Transverse colon (tissue), 4 donors: ENCODE results near the gene SLC2A1. TPM values are rescaled to one million over a fixed set of nuclear protein-coding genes. Genes with fewer than 3 reads are reported as not detected.
A peak's percentile ranks its signal among the peaks of the same experiment; 100 is the strongest.

Source experiments
- DNase-seq: peaks from one replicate; pipeline ENCODE4 v3.0.0-alpha.2; 2019
- H3K27ac ChIP-seq, 4 donors: fragments of 200-600 bp; sonication (generic); 2 replicates each; pipeline ENCODE4 v1.5.1; 2016 to 2018; ENCODE audit warnings: inconsistent platforms in 4 of 4
- H3K27me3 ChIP-seq: fragments of 200-600 bp; sonication (generic); 2 replicates; pipeline ENCODE4 v1.5.1; 2017; ENCODE audit warnings: inconsistent platforms
- H3K36me3 ChIP-seq, 4 donors: fragments of 200-600 bp; sonication (generic); 2 replicates each; pipeline ENCODE4 v1.5.1; 2017 to 2019; ENCODE audit warnings: inconsistent platforms in 4 of 4
- H3K4me1 ChIP-seq, 4 donors: fragments of 200-600 bp; sonication (generic); 2 replicates each; pipeline ENCODE4 v1.5.1; 2017 to 2020; ENCODE audit warnings: inconsistent platforms in 4 of 4
- H3K4me3 ChIP-seq, 4 donors: fragments of 200-600 bp; sonication (generic); 1 replicate in 1 of 4; 2 replicates in 3 of 4; pipeline versions ENCODE4 v1.5.1 to v1.6.1; 2017 to 2019; ENCODE audit warnings: inconsistent platforms in 4 of 4
- H3K9me3 ChIP-seq, 2 donors: fragments of 200-600 bp; sonication (generic); 2 replicates each; pipeline ENCODE4 v1.5.1; 2017 to 2019; ENCODE audit warnings: inconsistent platforms in 2 of 2
- EP300 ChIP-seq: sonication (generic); formaldehyde crosslinking; IDR thresholded peaks from one replicate; pipeline ENCODE4 v1.6.1; 2017; ENCODE audit warnings: antibody characterized with exemption, low read depth
- POLR2A ChIP-seq: fragments of 450-650 bp; IDR thresholded peaks from one replicate; pipeline ENCODE4 v1.6.1; 2016; ENCODE audit warnings: antibody characterized with exemption, mild to moderate bottlenecking, moderate library complexity
- POLR2AphosphoS5 ChIP-seq, 3 donors: sonication (generic); formaldehyde crosslinking; IDR thresholded peaks; one replicate each; pipeline ENCODE4 v1.6.1; 2016; ENCODE audit warnings: antibody characterized with exemption in 3 of 3
- WGBS, 2 donors: methylation state at CpG; one replicate each; pipeline ENCODE4 v1.1.5; 2018; ENCODE audit warnings: low coverage in 1 of 2; 5-methylcytosine and 5-hydroxymethylcytosine counted together
- in situ Hi-C, 4 donors: fragments of 200-750 bp; cut with MboI; loops; one replicate each; pipeline versions ENCODE4 v1.15.0 to v1.15.1; 2017; ENCODE audit warnings: low sequenced_read_pairs in 3 of 4, low pct_ligation_motif_present in 1 of 4, low pct_unique_long_range_greater_than_20kb in 1 of 4
- intact Hi-C: fragments of 100-400 bp; cut with DNase I; formaldehyde crosslinking; loops from one replicate; pipeline ENCODE4 v1.15.1; 2023; ENCODE audit warnings: low total_unique reads
- total RNA-seq, 4 donors: library from RNA; depleted of rRNA; stranded (reverse); fragments of >200 nt; gene quantifications; one replicate each; pipeline ENCODE4 v1.1.0, GENCODE V29; 2016
- TF ChIP-seq, protein P1 (sequence below), 5 experiments: fragments of 200-600 bp in 3 of 5; fragments of 450-650 bp in 2 of 5; sonication (generic) in 3 of 5; IDR thresholded peaks; 1 replicate in 2 of 5; 2 replicates in 3 of 5; pipeline ENCODE4 v1.5.1; 2016 to 2017; ENCODE audit warnings: antibody characterized with exemption in 5 of 5, inconsistent platforms in 3 of 5, mild to moderate bottlenecking in 2 of 5, moderate library complexity in 1 of 5

The SLC2A1 gene
- total RNA-seq, 4 donors from 2014 or later, result 37.2 to 98.9 (median 69.1) TPM

DNA sequence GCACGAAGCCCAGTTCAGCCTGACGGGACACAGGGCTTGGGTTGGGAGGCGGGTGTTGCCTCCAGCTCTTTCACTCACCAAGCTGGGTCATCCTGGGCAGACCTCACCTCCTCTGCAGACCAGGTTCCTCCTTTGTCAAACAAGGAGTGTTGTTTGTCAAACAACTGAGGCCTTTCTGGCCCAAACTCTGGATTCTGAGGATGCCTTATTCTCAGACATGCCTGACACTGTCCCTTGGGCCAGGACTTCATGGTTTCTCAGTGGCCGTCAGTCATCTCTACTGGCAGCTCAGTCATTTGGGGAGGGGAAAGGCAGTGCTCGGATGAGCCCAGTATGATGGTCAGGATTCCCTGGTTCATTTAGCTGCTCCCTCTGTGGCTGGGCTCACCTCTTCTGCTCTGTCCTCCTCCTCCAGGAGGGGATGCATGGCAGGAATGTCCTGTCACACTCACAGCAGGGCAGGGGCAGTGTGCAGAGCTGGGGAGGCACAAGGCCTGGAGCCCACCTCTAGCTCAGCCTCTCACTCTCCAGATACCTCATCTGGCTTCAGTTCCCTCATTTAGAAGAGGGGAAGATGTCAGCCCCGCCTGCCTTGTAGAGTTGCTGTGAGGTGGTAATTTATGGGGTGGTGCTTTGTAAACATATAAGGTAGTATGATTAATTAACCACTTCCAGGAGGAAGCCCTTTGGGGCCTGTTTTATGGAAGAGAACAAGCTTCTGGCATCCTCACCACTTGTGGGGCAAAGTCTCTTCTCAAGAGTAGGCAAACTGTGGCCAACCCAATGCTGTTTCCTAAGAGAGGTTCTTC lies 20.6 kb downstream of the SLC2A1 start:
- in situ Hi-C loops, result no loop called here
- Histone ChIP-seq H3K36me3 (no peaks in the 10 kb centered on the region), H3K4me1 (peaks cover 49 to 85% (median 79%) of the 10 kb centered on the region in 4 donors), H3K27ac (peak overlapping the region; percentile 76 to 92 (median 86)), H3K9me3 (no peaks in the 10 kb centered on the region), H3K27me3 (no peaks in the 10 kb centered on the region), H3K4me3 (no peak overlapping the region)
- intact Hi-C loops, result no loop called here
- WGBS, 2 donors, result 76% methylated on average over 6 of the region's 6 CpGs; no CpG with 5 or more reads in 1 of the 2 donors
- DNase-seq, result peak; percentile 49
- TF ChIP-seq EP300 (no peak), POLR2AphosphoS5 (IDR thresholded peaks at IDR 0.05) (peak in 1 of 3 donors; percentile 10), POLR2A (peak; percentile 22)

- H3K4me3 ChIP-seq, result no peak overlapping the region
- intact Hi-C loops (no loop called here), in situ Hi-C loops (no loop called here)
- H3K4me1 ChIP-seq, result peaks cover 45 to 85% (median 79%) of the 10 kb centered on the region in 4 donors
- H3K9me3 ChIP-seq, result no peaks in the 10 kb centered on the region
- H3K27ac ChIP-seq, result peak overlapping the region; percentile 76 to 92 (median 86)
- WGBS, 2 donors, result 91 to 100% methylated on average over 1 to 6 of the region's 6 CpGs
- peak; percentile 9 for DNase-seq
- no peaks in the 10 kb centered on the region for H3K36me3 ChIP-seq
- TF ChIP-seq POLR2AphosphoS5 (IDR thresholded peaks at IDR 0.05) (no peak), POLR2A (no peak), EP300 (no peak)
- TF ChIP-seq, protein P1, sequence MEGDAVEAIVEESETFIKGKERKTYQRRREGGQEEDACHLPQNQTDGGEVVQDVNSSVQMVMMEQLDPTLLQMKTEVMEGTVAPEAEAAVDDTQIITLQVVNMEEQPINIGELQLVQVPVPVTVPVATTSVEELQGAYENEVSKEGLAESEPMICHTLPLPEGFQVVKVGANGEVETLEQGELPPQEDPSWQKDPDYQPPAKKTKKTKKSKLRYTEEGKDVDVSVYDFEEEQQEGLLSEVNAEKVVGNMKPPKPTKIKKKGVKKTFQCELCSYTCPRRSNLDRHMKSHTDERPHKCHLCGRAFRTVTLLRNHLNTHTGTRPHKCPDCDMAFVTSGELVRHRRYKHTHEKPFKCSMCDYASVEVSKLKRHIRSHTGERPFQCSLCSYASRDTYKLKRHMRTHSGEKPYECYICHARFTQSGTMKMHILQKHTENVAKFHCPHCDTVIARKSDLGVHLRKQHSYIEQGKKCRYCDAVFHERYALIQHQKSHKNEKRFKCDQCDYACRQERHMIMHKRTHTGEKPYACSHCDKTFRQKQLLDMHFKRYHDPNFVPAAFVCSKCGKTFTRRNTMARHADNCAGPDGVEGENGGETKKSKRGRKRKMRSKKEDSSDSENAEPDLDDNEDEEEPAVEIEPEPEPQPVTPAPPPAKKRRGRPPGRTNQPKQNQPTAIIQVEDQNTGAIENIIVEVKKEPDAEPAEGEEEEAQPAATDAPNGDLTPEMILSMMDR (IDR thresholded peaks at IDR 0.05), result no peak
- H3K27me3 ChIP-seq, result no peaks in the 10 kb centered on the region
Observed at GRCh38 chr1:42937141-42937696, 21.4 kb downstream of the SLC2A1 start.

- peaks cover 42 to 85% (median 79%) of the 10 kb centered on the region in 4 donors for H3K4me1 ChIP-seq
- TF ChIP-seq, protein P1 (IDR thresholded peaks at IDR 0.05), result no peak
- TF ChIP-seq EP300 (no peak), POLR2AphosphoS5 (IDR thresholded peaks at IDR 0.05) (peak in 1 of 3 donors; percentile 53), POLR2A (peak; percentile 17)
- intact Hi-C loops (no loop called here), in situ Hi-C loops (no loop called here)
- H3K27ac ChIP-seq, result peak overlapping the region; percentile 76 to 92 (median 86)
- DNase-seq, result peak; percentile 67
- no peak overlapping the region for H3K4me3 ChIP-seq
- no peaks in the 10 kb centered on the region for H3K27me3 ChIP-seq
- no peaks in the 10 kb centered on the region for H3K9me3 ChIP-seq
- WGBS, 2 donors, result 37% methylated on average over 7 of the region's 7 CpGs; no CpG with 5 or more reads in 1 of the 2 donors
- H3K36me3 ChIP-seq, result no peaks in the 10 kb centered on the region
Observed at GRCh38 chr1:42936309-42937078, 22.2 kb downstream of the SLC2A1 start.

DNA sequence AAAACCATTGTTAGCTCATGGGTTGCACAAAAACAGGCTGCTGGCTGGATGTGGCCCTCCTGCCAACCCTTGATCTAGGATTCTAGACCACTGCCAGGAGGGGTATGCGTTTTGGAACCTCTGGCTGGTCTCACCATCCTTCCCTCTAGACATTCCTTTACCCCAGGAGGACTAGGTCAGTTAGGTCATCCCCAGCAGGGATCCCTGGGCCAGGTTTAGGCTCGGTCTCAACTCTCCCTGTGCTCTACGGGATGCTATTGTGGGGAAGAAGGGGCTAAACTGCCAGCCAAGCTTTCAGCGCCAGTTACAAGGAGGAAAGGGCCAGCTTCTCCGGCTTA lies 22.7 kb downstream of the SLC2A1 start:
- no peaks in the 10 kb centered on the region for H3K27me3 ChIP-seq
- H3K9me3 ChIP-seq, result no peaks in the 10 kb centered on the region
- H3K36me3 ChIP-seq, result no peaks in the 10 kb centered on the region
- DNase-seq, result no peak
- in situ Hi-C loops (no loop called here), intact Hi-C loops (no loop called here)
- H3K27ac ChIP-seq, result peak overlapping the region; percentile 76 to 92 (median 86)
- 71 to 100% methylated on average over 3 of the region's 5 CpGs for WGBS, 2 donors
- TF ChIP-seq POLR2AphosphoS5 (IDR thresholded peaks at IDR 0.05) (no peak), POLR2A (no peak), EP300 (no peak)
- TF ChIP-seq, protein P1 (IDR thresholded peaks at IDR 0.05), result no peak
- H3K4me1 ChIP-seq, result peaks cover 36 to 85% (median 75%) of the 10 kb centered on the region in 4 donors
- H3K4me3 ChIP-seq, result no peak overlapping the region
